ENCODE data around the gene C1orf94. TPM values are rescaled to one million over a fixed set of nuclear protein-coding genes. Genes with fewer than 3 reads are reported as not detected.

C1orf94 gene, protein sequence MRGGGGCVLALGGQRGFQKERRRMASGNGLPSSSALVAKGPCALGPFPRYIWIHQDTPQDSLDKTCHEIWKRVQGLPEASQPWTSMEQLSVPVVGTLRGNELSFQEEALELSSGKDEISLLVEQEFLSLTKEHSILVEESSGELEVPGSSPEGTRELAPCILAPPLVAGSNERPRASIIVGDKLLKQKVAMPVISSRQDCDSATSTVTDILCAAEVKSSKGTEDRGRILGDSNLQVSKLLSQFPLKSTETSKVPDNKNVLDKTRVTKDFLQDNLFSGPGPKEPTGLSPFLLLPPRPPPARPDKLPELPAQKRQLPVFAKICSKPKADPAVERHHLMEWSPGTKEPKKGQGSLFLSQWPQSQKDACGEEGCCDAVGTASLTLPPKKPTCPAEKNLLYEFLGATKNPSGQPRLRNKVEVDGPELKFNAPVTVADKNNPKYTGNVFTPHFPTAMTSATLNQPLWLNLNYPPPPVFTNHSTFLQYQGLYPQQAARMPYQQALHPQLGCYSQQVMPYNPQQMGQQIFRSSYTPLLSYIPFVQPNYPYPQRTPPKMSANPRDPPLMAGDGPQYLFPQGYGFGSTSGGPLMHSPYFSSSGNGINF
- total RNA-seq (2022; extraction: Qiagen RNA extraction) = 0.03 TPM in 1 of 5 replicates, not detected in the others

DNA sequence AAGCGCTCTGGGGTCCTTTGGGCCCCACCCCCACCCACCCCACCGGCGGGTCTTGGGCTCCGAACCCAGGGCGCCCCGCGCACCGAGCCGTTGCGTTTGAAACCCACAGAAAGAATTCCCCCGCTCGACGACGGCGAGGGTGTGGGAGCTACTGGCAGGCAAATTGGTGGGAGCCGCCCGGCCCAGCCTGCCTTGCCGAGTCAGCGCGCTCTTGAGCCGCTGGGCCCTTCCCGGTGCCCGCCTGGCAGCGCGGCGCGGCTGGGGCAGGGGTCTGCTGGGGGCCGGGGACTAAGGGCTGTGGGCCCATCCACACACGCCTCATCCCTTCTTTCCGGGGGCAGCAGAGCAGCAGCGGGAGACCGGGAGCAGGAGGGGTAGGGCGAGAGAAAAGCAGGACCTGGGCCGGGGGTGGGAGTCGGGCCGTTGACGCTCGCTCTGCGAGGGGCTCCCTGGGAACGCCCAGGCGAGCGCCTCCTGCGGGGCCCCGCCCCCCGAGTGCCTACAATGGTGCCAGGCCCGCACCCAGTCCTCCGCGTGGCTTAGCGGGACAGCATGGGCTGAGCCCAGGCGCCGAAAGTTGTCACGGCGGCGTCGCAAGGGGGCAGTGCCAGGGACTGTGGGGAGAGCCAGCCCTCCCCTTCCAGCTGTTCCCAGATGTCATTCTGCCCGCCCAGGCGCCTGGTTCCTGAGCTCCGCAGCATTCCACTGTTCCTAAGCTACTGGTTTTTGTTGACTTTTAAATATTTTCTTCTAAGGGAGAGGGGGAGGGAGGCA lies at the start of gene C1orf94:
C1orf94 (plus strand) TSS at position 78 of the 774 bp plus-strand sequence. CDS start 883 bp downstream, outside the sequence.

DNA sequence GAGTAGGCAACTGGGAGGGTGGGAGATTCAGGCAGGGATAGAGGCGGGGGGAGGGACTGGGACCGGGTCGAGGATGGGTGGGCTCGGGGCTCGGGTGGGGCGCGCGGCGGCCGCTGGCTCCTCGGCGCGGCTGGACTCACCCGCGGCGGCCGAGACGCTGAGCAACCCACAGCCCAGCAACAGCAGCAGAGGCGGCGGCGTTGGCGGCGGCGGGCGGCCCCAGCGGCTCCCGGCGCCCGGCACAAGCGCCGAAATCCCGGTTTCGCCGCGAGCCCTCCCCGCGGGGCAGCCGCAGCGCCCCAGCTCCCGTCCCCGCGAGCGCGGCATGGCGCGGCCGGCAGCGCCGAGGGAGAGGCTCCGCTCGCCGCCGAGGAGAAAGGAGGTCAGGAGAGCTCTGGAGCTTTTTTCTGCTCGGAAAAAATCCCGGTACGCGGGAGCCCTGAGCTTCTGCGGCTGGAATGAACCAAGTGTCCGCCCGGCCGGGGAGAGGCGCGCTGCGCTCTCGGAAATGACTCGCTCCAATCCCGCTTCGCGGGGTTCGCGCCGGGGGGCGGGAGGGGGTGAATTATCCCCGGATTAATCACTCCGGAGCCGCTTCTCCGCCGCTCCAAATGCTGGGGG lies 11.8 kb upstream of the C1orf94 start, which contains the start of gene CSMD2:
CSMD2 (minus strand) TSS at position 460 of the 621 bp plus-strand sequence; CDS start at position 327, 133 bp downstream.

Other genes with a start within 250 kb of the C1orf94 start
- 0.02 to 0.03 TPM (median 0.02 TPM) in 3 of 5 replicates, not detected in the others for gene CSMD2, start 11.7 kb upstream of the C1orf94 start, total RNA-seq (2022; extraction: Qiagen RNA extraction)